ENCODE results near the gene HES7.
"Not testable (repeated sequence)": the region's sequence is repeated elsewhere in the genome, so short reads cannot be mapped to it uniquely, and the experiment has no call there.

The HES7 gene

DNA sequence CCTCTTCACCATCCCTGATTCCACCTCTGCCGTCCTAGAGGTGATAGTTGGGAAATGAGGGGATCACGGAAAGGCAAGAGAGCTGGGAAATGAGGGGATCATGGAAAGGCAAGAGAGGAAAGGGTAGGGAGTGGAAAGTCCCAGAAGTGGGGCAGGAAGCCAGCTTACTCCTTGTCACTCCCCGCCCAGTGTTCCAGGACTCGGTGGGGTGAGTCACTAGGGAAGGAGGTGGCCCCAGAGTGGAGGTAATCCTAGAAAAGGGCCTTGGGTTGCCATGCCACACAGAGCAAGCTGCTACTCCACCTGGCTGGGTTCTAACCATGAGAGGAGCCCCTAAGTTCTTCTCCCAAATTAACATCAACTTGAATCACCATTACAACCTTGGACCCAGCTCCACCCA is 20.4 kb downstream of the HES7 start:
- DNase-seq (ENCODE audit: low read depth, low spot score) = no peak

DNA sequence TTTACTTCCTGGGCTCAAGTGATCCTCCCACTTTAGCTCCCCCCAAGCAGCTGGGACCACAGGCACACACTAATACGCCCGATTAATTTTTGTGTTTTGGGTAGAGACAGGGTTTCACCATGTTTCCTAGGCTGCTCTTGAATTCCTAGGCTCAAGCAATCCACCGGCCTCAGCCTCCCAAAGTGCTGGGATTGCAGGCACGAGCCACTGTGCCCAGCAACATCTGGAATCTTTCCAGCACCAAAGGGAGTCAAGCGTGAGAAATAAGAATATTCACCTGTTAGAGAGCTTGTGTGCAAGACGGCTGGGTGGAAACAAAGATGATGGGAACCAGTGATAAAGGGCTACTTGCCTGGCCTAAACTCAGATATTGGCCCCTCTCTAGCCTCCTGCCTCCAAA is 22.2 kb downstream of the HES7 start:
- DNase-seq (ENCODE audit: low read depth, low spot score) = no peak

DNA sequence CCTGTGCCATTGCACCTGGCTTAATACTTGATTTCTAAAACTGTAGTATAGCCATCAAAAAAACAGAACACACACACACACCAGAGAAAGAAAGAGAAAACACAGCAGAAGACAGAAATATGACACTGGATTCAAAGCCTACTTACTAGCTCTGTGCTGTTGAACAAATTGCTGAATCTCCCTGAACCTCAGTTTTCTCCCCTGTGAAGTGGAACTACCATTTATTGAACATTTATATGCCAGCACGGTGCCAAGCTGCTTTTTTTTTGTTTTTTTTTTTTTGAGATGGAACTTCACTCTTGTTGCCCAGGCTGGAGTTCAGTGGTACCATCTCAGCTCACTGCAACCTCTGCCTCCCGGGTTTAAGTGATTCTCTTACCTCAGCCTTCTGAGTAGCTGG is 23.1 kb downstream of the HES7 start:
- DNase-seq (ENCODE audit: low read depth, low spot score) = no peak

DNA sequence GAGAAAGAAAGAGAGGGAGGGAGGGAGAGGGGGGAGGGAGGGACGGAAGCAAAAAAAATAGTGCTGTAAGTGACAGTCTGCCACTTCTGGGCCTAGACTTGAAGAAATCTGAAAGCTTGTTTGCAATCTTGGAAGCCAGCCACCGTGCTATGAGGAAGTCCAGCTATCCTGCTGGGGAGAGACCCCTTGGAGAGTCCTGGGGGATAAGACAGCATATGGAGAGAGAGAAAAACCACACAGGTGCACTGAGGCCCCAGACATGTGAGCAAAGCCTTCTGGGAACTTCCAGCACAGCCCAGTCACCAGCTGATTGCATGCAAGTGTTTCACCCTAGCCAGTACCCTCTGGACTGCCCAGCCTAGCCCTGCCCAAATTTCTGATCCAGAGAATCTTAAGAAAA is 23.8 kb downstream of the HES7 start:
- no peak for DNase-seq (ENCODE audit: low read depth, low spot score)

DNA sequence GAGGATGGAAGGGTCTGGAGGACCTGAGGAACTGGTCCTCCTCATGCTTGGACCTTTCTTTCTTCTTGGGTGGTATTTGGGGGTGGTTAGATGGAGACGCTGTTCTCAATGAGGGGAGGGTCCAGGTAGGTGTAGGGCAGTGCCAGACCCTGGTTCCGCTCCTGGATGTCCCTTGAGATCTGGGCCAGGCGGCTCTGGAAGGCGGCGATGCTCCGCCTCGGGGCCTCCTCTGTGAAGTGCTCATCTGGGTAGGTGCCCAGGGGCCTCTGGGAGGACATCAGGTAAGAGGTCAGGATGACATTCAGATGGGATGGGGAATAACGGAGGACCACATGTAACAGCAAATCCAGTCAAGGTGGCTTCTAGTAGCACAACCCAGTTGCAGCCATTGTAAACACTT is 27.4 kb downstream of the HES7 start:
- DNase-seq (ENCODE audit: low read depth, low spot score) = no peak

DNA sequence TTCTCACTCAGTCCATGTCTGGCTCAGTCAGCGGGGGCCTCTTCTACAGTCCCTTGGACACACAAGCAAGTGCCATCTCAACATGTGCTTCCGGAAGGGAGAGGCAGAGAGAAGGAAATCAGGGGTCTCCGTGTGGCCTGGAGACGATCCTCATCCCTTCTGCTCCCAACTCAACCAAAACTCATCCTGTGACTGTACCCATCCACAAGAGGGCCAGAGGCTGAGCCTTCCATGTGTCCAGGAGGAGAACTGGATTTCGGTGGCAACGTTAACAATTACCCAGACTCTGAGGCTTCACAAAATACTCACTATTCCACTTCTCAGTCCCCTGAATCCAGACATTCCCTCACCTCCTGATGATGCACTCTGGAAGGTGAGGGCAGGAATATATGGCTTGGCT is 28.5 kb downstream of the HES7 start:
- DNase-seq (ENCODE audit: low read depth, low spot score) = no peak

DNA sequence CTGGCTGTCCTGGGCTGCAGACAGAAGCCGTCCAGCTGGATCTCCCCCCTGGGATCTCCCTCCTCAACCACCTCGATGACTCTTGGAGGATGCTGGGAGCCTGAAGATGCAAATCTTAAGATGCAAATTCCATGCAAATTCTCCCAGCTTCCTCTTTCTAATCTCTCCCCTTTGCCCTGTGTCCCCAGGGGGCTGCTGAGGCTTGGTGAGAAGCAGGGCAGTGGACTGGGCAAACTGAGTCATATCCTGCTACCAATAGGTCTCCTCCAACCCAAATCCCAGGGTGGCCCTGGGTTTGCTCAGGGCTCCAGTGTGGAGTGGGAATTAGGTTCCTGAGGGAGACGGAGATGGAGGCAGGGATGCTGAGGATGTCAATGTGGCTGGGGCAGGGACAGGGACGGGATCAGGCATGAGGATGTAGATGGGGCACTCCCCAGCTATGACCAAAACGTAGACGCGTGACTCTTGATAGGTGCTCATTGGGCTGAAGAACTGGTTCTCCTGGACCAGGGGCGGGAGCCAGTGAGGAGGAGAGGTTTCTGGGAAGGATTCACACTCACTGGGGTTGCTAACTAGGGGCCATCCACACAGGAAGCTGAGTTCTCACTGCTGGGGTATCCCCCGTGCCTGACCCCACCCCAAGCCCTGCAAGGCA is 32.7 kb downstream of the HES7 start:
- DNase-seq (ENCODE audit: low read depth, low spot score) = no peak

DNA sequence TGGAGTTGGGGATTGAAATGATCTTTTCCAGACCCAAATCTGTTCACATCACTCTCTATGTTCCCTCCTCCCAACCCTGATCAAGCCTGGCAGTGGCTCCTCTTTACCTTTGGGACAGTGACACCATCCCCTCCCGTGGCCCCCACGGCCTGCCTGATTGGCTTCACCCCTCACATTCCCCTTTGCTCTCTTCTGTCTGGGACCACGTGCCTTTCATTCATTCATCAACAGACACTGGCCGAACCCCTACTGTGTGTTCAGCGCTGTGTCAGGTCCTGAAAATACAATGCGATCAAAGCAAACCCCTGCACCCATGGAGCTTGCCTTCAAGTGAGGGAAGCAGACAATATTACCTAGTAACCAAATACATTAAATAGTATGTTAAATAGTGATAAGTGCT is 34.2 kb downstream of the HES7 start:
- no peak for DNase-seq (ENCODE audit: low read depth, low spot score)

DNA sequence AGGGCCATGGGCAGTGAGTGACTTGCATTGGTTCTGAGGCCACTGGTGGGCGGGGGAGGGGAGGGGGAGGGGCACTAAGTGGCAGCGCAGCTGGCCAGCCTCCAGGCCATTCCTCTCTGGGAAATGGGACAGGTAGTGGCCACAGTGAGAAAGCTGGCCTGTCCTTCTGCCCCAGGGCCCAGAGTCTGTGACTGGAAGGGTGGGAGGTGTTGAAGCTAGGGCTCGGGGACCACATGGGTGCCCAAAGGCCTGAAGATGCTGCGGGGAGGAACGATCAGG is 36.0 kb downstream of the HES7 start:
- no peak for DNase-seq (ENCODE audit: low read depth, low spot score)

DNA sequence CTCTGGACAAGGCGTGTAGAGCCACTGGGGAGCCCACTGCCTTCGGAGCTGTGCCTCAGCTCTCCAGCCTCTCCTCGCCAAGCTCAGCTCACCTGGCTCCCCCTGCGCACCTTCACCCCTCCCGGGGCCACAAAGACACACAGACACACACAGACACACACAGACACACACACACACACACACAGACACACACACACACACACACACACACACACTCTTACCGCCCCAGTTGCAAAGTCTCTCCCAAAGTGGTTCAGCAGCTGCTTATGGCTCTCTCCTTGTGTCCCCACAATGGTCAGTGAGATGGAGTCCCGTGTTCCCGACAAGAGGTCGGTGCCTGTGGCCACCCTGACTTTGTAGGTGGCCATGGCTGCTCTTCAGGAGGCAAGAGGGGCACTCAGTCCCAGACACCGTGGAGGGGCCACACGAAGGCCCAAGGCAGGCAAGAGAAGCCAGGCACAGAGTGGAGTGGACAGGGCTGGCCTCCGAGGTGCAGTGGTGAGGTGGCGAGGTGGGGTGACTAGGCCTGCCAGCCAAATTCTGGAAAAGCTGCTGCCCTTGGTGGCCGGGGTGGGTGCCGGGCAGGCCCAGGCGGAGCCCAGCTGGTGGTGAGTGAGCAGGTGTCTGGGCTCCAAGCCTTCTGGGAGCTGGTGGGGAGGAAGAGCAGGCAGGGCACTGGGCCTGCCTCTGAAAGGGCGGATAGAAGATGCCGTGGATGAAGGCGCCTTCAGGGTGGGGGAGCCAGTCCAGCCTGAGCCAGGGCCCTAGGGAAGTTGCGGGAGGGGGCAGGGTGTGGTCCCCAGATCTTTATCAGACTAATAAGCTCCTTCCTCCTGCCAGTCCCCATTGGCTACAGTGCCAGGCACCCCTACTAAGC is 36.6 kb downstream of the HES7 start, which contains the start of gene ALOX12B:
ALOX12B (minus strand) TSS at position 642 of the 877 bp plus-strand sequence; CDS start at position 368, 274 bp downstream.
- DNase-seq (ENCODE audit: low read depth, low spot score) = no peak

DNA sequence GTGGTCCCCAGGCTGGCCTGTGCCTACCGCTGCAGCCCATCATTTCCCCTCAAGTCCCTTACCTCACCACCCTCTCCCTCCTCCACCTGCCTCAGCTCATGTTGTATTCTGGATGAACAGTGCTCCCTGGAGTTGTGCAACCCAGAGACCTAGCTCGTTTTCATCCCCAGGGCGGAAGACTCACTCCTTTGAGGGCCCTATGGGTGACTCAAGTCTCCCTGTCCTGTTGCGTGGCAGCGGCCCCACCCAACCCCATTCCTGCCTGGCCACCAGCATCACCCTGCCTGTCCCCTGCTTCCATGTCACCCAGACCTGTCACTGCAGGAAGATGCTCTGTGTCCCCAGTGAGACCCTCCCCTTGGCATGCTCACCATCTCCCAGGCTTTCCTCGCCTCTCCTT is 39.7 kb downstream of the HES7 start:
- no peak for DNase-seq (ENCODE audit: low read depth, low spot score)

DNA sequence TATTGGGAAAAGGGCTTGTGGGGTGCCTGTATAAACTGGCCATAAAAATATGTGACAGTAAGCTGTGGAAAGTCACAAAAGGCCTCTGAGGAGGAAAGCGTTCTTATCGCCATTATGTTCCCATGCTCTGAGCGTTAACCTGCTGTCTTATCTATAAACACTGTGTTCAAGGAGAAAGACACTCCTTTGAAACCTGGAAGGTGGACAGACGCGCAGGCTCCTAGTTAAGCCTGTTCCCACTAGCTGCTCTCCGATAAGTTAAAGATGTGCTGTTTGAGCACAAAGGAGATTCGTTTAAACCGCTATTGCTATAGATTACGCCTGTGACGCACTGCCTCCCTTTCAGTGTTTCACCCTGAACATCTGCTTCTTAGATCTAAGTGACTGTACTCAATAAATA is 41.6 kb downstream of the HES7 start:
- DNase-seq (ENCODE audit: low read depth, low spot score) = no peak

DNA sequence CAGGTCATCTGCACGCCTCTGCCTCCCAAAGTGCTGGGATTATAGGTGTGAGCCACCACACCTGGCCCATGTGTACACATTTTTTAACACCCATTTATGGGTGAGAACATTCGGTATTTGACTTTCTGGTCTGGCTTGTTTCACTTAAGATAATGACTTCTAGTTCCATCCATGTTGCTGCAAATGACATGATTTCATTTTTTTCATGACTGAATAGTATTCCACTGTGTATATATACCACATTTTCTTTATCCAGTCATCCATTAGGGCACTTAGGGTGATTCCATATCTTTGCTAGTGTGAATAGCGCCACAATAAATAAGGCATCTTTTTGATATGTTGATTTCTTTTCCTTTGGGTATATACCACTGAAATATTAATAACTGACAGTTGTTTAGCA is 42.0 kb downstream of the HES7 start:
- DNase-seq (ENCODE audit: low read depth, low spot score) = no peak

DNA sequence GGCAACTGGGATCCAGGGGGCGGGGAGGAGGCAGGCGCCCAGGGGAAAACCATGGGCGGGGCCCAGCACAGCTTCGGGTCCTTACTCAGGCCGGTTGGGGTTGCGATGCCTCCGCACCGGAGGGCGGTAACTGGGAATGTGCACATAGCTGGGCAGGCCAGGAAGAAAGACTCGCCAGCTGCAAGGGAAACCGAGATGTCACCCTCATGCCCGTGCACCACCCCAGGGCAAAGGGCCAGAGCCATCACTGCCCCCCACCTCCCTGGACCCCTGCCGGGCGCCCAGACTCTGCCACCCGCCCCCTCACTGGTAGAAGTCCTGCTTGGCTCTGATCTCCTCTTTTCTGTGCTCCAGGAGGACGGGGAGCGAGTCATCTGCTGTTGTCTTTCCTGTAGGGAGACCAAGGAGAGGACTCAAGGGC is 43.1 kb downstream of the HES7 start:
- DNase-seq (ENCODE audit: low read depth, low spot score) = no peak

DNA sequence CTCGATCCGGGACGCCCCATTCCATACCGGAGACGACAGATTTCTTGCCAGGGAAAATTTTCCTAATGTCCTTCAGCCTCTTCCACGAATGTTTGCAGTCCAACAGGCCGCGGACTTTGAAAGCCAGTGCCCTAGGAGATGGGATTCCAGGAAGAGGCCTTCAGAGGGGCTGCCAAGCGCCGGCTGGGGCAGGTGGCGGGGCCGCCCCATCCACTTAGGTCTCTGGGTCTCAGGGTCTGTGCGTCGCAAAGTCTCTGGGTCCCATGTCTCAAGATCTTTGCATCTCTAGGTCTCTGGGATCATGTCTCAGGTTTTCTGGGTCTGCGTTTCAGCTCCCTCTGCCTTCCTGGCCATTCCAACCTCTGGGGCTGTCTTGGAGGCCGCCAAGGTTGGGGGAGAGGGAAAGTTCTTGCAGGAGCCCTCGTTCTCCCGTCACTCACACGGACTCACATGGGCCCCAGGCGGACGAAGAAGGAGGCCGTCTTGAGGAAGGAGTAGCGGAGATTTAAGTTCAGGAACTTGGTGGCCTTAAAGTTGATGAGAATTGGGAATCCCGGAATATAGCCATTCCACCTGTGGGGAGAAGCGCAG is 43.6 kb downstream of the HES7 start:
- DNase-seq (ENCODE audit: low read depth, low spot score) = no peak

DNA sequence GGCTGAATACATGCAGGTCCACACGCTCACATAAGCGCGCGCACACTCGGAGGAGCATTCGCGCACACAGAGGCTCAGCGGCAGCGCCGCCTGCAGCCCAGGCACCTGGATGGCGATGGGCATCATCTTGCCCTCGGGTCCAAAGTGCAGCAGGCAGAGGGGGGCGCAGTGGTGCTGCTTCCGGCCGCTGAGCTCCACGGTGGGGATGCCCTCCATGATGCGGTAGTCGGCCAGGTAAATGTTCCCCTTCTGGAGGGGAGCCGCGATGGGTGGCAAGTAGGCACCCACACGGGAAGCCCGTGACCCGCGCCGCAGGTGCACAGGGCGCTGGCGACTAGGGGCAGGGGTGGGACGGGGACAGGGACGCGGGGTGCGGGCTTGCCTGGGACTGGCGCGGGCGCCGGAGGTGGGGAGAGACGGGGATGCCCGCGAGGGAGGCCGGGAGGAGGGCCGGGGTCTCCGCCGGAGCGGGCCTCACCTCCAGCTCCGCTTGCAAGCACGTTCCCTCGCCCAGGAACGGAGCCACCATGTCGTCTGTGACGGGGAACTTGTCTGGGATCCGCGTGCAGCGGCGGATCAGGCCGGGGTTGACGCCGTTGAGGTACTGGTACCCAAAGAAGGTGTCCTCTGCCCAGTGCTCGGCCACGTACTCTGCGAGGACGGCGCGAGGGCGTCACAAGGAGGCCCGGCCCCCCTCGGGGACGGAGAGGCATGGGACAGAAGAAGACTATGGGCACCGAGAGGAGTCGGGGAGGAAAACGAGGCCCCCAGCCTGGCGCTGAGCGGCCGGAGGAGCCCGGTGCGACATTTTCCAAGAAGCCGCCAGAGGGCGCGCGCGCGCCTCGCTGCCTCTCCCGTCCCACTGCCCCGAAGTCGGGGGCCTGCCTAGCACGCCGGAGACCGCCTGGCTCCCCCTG is 44.4 kb downstream of the HES7 start:
- DNase-seq (ENCODE audit: low read depth, low spot score) = no peak

DNA sequence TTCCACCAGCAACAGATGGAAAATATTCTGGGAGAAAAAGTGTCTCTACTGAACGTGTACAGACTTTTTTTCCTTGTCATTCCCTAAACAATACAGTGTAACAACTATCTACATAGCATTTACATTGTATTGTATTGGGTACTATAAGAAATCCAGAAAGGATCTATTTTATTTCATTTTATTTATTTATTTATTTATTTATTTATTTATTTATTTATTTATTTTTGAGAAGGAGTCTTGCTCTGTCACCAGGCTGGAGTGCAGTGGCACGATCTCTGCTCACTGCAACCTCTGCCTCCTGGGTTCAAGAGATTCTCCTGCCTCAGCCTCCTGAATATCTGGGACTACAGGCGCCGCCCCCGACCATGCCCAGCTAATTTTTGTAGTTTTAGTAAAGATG is 46.0 kb downstream of the HES7 start:
- DNase-seq (ENCODE audit: low read depth, low spot score) = not testable (repeated sequence)

DNA sequence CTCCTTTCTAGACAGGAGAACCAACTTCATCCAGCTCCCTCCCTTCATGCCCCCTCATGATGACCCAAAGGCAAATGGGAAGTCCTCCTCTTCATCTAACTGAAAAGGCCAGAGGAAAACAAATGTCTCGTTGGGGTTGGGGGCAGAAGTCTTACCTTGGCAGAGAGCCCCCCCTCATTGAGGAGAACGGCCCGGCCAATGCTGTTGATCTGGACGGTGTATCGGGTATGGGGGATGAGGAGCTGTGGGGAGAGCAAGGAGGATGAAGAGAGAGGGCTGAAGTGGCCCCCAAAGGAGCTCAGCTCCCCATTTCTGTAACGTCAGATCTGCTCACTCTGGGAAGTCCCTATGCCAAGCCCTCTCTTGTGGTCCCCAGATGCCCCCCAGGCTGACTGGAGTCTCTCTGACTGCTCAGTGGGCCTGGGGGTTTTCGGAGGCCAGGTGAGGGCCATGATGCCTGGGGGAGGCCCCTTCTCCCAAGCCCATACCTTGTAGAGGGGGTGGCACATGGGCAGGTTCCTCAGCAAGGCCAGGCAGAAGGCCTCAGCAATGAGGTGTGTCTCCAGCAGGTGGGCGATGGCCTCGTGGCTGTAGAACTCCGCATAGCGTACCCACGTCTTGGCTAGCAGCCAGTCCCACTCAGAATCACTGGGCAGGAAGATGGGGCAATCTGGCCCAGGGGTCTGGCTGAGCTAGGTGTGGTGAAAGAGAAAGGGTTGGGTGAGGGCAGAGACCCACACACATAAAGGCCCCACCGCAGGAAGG is 47.2 kb downstream of the HES7 start:
- no peak for DNase-seq (ENCODE audit: low read depth, low spot score)

DNA sequence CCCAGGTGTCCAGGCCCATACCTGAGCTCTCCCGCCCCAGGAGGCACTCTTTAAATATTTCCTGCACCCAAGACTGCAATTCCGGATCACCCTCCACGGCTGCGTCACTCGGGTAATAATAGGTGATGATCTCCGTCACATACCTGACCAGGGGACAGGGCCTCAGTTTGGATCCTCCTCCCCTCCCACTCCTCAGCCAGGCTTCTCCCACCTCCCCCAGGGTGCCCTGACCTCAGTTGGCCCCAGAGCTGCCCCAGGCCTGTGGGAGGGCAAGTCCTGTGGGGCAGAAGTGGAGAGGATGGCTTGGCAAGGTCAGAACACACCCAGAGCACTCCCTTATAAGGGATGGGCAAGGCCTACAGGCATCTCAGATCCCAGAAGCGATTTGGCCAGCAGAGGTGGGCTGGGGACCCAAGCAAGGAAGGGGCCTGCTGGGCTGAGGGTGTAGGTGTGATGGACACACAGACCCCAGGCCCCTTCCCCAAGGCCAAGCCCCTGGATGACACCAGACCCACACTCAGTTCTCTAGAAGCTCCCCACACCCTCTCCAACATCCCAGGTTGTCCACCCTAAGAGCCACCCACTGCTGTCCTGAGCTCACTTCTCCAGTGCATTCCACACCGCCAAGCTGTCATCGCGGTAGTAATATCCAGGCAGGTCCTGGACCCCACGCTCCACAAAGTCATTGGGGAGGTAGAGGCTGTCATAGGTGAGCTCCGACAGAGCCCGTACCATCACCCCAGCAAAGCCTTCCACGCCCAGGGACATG is 48.1 kb downstream of the HES7 start:
- DNase-seq (ENCODE audit: low read depth, low spot score) = no peak

DNA sequence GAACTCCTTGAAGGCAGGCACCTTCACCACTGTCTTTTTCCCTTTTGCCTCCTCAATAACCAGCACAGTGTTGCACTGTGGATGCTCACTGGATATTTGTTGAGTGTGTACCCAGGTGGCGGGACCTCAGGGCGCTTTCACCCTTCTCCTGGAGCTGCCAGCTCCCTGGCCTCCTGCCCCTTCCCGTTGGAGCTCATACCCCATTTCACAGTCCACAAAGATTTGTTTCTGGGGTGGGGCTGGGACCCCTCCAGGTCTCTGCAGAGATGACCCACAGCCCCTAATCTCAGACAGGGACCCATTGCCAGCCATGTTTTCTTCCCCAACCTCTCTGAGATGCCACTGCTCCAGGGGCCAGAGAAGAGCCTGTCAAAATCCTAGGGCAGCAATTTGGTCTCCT is 48.8 kb downstream of the HES7 start:
- no peak for DNase-seq (ENCODE audit: low read depth, low spot score)

Data from smooth muscle cell of the brain vasculature (primary cell).